Endothelial cell of umbilical vein (primary cell): ENCODE results near the gene CAMTA1. TPM values are rescaled to one million over a fixed set of nuclear protein-coding genes. Genes with fewer than 3 reads are reported as not detected.

Experiments
- BruUV-seq: library from RNA; stranded (reverse); fragments of 400-500 nt; replicated peaks from 2 replicates; lab custom pipeline; 2021; lab: Mats Ljungman, UMichigan
- CTCF ChIA-PET: fragments of 300-600, 350-600 bp; sonication (Branson Sonifier 250); formaldehyde crosslinking; loops from one replicate; lab custom pipeline; 2021; ENCODE audit warnings: antibody characterized with exemption, inconsistent platforms; lab: Charles Lee
- POLR2A ChIA-PET: fragments of 300-600, 350-600 bp; sonication (Branson Sonifier 250); formaldehyde crosslinking; loops from one replicate; lab custom pipeline; 2021; ENCODE audit warnings: antibody characterized with exemption, inconsistent platforms; lab: Charles Lee
- DNase-seq: peaks from one replicate; pipeline ENCODE4 v3.0.0-alpha.2; 2011; ENCODE audit warnings: low read depth, low spot score
- FAIRE-seq: peaks from 2 replicates; lab custom pipeline; 2011; peaks lifted over from hg19 to GRCh38; lab: Jason Lieb, UNC
- H2AFZ ChIP-seq: 2 replicates; pipeline ENCODE4 v1.6.0; 2012; ENCODE audit warnings: low read depth, low read length, control low read depth, inconsistent platforms
- H3K27ac ChIP-seq: 2 replicates; pipeline ENCODE4 v1.5.1; 2011; ENCODE audit warnings: low read depth, mild to moderate bottlenecking, control low read depth, low read length, moderate library complexity; ENCODE audit not compliant: insufficient read depth
- H3K27me3 ChIP-seq, 2 experiments: 2 replicates each; pipeline versions ENCODE4 v1.6.0 to v1.6.1; 2011; ENCODE audit warnings: low read length in 2 of 2, mixed read lengths in 1 of 2; ENCODE audit not compliant: control insufficient read depth in 2 of 2, insufficient read depth in 2 of 2
- H3K36me3 ChIP-seq, 2 experiments: 2 replicates in 1 of 2; 3 replicates in 1 of 2; pipeline ENCODE4 v1.5.1; 2011; ENCODE audit warnings: low read length in 2 of 2, mild to moderate bottlenecking in 1 of 2, moderate library complexity in 1 of 2; ENCODE audit not compliant: control insufficient read depth in 2 of 2, insufficient read depth in 2 of 2; ENCODE audit errors: extremely low read depth in 1 of 2
- H3K4me1 ChIP-seq: 3 replicates; pipeline ENCODE4 v1.5.1; 2011; ENCODE audit warnings: mild to moderate bottlenecking, low read length; ENCODE audit not compliant: control insufficient read depth, insufficient read depth; ENCODE audit errors: extremely low read depth
- H3K4me2 ChIP-seq: 2 replicates; pipeline ENCODE4 v1.6.1; 2011; ENCODE audit warnings: low read length, control low read depth, mixed read lengths; ENCODE audit not compliant: insufficient read depth
- H3K4me3 ChIP-seq, 3 experiments: fragments of 200-600 bp in 1 of 3; sonication (generic), shearing (Covaris generic) in 1 of 3; replicated peaks in 1 of 3; 2 replicates each; pipeline ENCODE4 v1.5.1; 2011 to 2016; ENCODE audit warnings: control low read depth in 3 of 3, low read length in 3 of 3, mild to moderate bottlenecking in 2 of 3, inconsistent platforms in 1 of 3, low read depth in 1 of 3, moderate library complexity in 1 of 3; ENCODE audit not compliant: insufficient read depth in 1 of 3
- H3K79me2 ChIP-seq: 2 replicates; pipeline ENCODE4 v1.6.0; 2012; ENCODE audit warnings: low read length, inconsistent platforms; ENCODE audit not compliant: control insufficient read depth, insufficient read depth
- H3K9ac ChIP-seq: replicated peaks from 2 replicates; pipeline ENCODE3; 2011; ENCODE audit warnings: low read length, control low read depth; ENCODE audit not compliant: insufficient read depth; ENCODE audit errors: extremely low read depth
- H3K9me1 ChIP-seq: replicated peaks from 3 replicates; pipeline ENCODE4 v1.6.0; 2011; ENCODE audit warnings: mild to moderate bottlenecking, low read length; ENCODE audit not compliant: control insufficient read depth, insufficient read depth; ENCODE audit errors: extremely low read depth
- H3K9me3 ChIP-seq: replicated peaks from 2 replicates; pipeline ENCODE4 v1.5.1; 2012; ENCODE audit warnings: low read length, inconsistent platforms; ENCODE audit not compliant: control insufficient read depth, insufficient read depth
- H4K20me1 ChIP-seq: replicated peaks from 2 replicates; pipeline ENCODE3; 2011; ENCODE audit warnings: mild to moderate bottlenecking, low read length; ENCODE audit not compliant: control insufficient read depth, insufficient read depth; ENCODE audit errors: extremely low read depth
- CTCF ChIP-seq, 2 donors: IDR thresholded peaks; 1 replicate in 1 of 2; 2 replicates in 1 of 2; pipeline ENCODE4 v1.5.1; 2011; ENCODE audit warnings: low read length in 2 of 2, mild to moderate bottlenecking in 2 of 2, moderate library complexity in 2 of 2, control low read depth in 1 of 2, inconsistent platforms in 1 of 2, low read depth in 1 of 2; ENCODE audit not compliant: insufficient read depth in 1 of 2; ENCODE audit errors: extremely low read depth in 1 of 2
- EZH2 ChIP-seq: IDR thresholded peaks from 2 replicates; pipeline ENCODE4 v1.6.1; 2012; ENCODE audit warnings: borderline replicate concordance, low read depth, mild to moderate bottlenecking, moderate library complexity, low read length, inconsistent platforms; ENCODE audit not compliant: severe bottlenecking
- FOS ChIP-seq: IDR thresholded peaks from 2 replicates; pipeline ENCODE4 v1.6.1; 2011; ENCODE audit warnings: mild to moderate bottlenecking, low read length, moderate library complexity, borderline replicate concordance; ENCODE audit not compliant: insufficient read depth
- GATA2 ChIP-seq: IDR thresholded peaks from 2 replicates; pipeline ENCODE4 v1.7.0; 2011; ENCODE audit warnings: low read depth, mild to moderate bottlenecking, moderate library complexity, mixed read lengths, low read length; ENCODE audit not compliant: insufficient read length, insufficient read depth
- JUN ChIP-seq: IDR thresholded peaks from 2 replicates; pipeline ENCODE4 v1.6.1; 2011; ENCODE audit warnings: borderline replicate concordance, low read depth; ENCODE audit not compliant: insufficient read length, insufficient read depth
- MAX ChIP-seq: IDR thresholded peaks from 2 replicates; pipeline ENCODE4 v1.6.1; 2011; ENCODE audit not compliant: insufficient read depth, insufficient read length
- MYC ChIP-seq: IDR thresholded peaks from one replicate; pipeline ENCODE4 v1.6.1; 2011; ENCODE audit warnings: mild to moderate bottlenecking, low read depth, low read length
- POLR2A ChIP-seq: IDR thresholded peaks from 2 replicates; pipeline ENCODE4 v1.6.1; 2012; ENCODE audit warnings: low read depth, mild to moderate bottlenecking, control low read depth, low read length
- POLR2AphosphoS5 ChIP-seq: IDR thresholded peaks from 2 replicates; pipeline ENCODE4 v1.6.1; 2012; ENCODE audit warnings: low read depth, mild to moderate bottlenecking, control low read depth, low read length, moderate library complexity; ENCODE audit not compliant: insufficient read depth
- dilution Hi-C: fragments of 300-500 bp; cut with MboI; formaldehyde crosslinking; loops from one replicate; pipeline ENCODE4 v1.15.0; 2019; ENCODE audit warnings: low sequenced_read_pairs; ENCODE audit not compliant: extremely low pct_ligation_motif_present
- intact Hi-C: fragments of 100-400 bp; cut with micrococcal nuclease; formaldehyde crosslinking; loops from one replicate; pipeline ENCODE4 v1.10.0; 2022
- polyA plus RNA-seq, 4 experiments: library from polyadenylated mRNA; depleted of rRNA in 3 of 4; stranded (reverse) in 3 of 4; unstranded in 1 of 4; fragments of >200 nt; gene quantifications; 2 replicates each; pipeline versions ENCODE4 v1.2.1 to v1.2.3, GENCODE V29; 2011 to 2012; ENCODE audit warnings: missing spikeins in 1 of 4
- total RNA-seq: library from RNA; stranded (reverse); gene quantifications from 2 replicates; pipeline ENCODE4 v1.2.3, GENCODE V29; 2021

The CAMTA1 gene
- total and polyA plus RNA-seq, 2 donors (not counting 3 experiments of a cell fraction or from before 2014, with no cell fraction given), result 50.8 to 92.7 TPM

GRCh38 chr1:6779089-6779805, 6.0 kb upstream of the CAMTA1 start:
- no peak overlapping the region for H3K27ac ChIP-seq
- no peak overlapping the region for H3K4me2 ChIP-seq
- ChIA-PET POLR2A (no interaction called here), CTCF (interaction anchor here (1.5 to 1.6 kb wide), 2 partner anchors 60 to 112 kb away, joined by 3 to 7 read pairs; no protein-coding TSS in a partner anchor)
- no peaks in the 10 kb centered on the region for H3K9me1 ChIP-seq
- no peaks in the 10 kb centered on the region for H3K79me2 ChIP-seq
- DNase-seq, result no peak
- FAIRE-seq, result no peak
- no peaks in the 10 kb centered on the region for H3K27me3 ChIP-seq
- H3K36me3 ChIP-seq, result no peaks in the 10 kb centered on the region
- no peak overlapping the region for H3K9ac ChIP-seq
- H2AFZ ChIP-seq, result no peak overlapping the region
- intact Hi-C loops, result no loop called here
- no TSS peak for BruUV-seq
- no peaks in the 10 kb centered on the region for H3K9me3 ChIP-seq
- H3K4me1 ChIP-seq, result peaks cover 7% of the 10 kb centered on the region
- TF ChIP-seq MYC (no peak), JUN (no peak), GATA2 (no peak), CTCF (IDR thresholded peaks at IDR 0.05; ENCODE audit: extremely low read depth in 1 of 2, insufficient read depth in 1 of 2, low read depth in 1 of 2, low read length in 2 of 2) (no peak), POLR2A (no peak), MAX (no peak), EZH2 (no peak), FOS (no peak), POLR2AphosphoS5 (no peak)
- no peak overlapping the region for H3K4me3 ChIP-seq
- dilution Hi-C loops, result no loop called here
- H4K20me1 ChIP-seq, result no peaks in the 10 kb centered on the region
